ENCODE results near the gene NKAIN2. TPM values are rescaled to one million over a fixed set of nuclear protein-coding genes. Genes with fewer than 3 reads are reported as not detected.

NKAIN2 gene
- total and polyA plus RNA-seq, 2 experiments from 2014 or later = 0.22 TPM; not detected in 1

- TF ChIP-seq, protein P1, sequence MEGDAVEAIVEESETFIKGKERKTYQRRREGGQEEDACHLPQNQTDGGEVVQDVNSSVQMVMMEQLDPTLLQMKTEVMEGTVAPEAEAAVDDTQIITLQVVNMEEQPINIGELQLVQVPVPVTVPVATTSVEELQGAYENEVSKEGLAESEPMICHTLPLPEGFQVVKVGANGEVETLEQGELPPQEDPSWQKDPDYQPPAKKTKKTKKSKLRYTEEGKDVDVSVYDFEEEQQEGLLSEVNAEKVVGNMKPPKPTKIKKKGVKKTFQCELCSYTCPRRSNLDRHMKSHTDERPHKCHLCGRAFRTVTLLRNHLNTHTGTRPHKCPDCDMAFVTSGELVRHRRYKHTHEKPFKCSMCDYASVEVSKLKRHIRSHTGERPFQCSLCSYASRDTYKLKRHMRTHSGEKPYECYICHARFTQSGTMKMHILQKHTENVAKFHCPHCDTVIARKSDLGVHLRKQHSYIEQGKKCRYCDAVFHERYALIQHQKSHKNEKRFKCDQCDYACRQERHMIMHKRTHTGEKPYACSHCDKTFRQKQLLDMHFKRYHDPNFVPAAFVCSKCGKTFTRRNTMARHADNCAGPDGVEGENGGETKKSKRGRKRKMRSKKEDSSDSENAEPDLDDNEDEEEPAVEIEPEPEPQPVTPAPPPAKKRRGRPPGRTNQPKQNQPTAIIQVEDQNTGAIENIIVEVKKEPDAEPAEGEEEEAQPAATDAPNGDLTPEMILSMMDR (IDR thresholded peaks at IDR 0.05; ENCODE audit: low read depth, low read length) = no peak
- no peak overlapping the region for H3K27ac ChIP-seq
- no peaks in the 10 kb centered on the region for H3K9me3 ChIP-seq (ENCODE audit: low read depth)
- H3K4me1 ChIP-seq (ENCODE audit: low read depth) = no peaks in the 10 kb centered on the region
- no peak for DNase-seq (ENCODE audit: low read depth in 1 of 2, low spot score in 1 of 2)
- H3K4me3 ChIP-seq = no peak overlapping the region
- no peaks in the 10 kb centered on the region for H3K36me3 ChIP-seq
- no peaks in the 10 kb centered on the region for H3K27me3 ChIP-seq
These were observed 996.0 kb downstream of the NKAIN2 start for GRCh38 chr6:124799638-124800037.

- H3K9me3 ChIP-seq (ENCODE audit: low read depth) = no peaks in the 10 kb centered on the region
- no peak overlapping the region for H3K27ac ChIP-seq
- DNase-seq (ENCODE audit: low read depth in 1 of 2, low spot score in 1 of 2) = no peak
- no peaks in the 10 kb centered on the region for H3K4me1 ChIP-seq (ENCODE audit: low read depth)
- TF ChIP-seq, protein P1 (IDR thresholded peaks at IDR 0.05; ENCODE audit: low read depth, low read length) = no peak
- H3K27me3 ChIP-seq = no peaks in the 10 kb centered on the region
- no peaks in the 10 kb centered on the region for H3K36me3 ChIP-seq
- H3K4me3 ChIP-seq = no peak overlapping the region
These were observed 996.6 kb downstream of the NKAIN2 start for GRCh38 chr6:124800222-124800621.

GRCh38 chr6:124812067-124812466 is 1008.4 kb downstream of the NKAIN2 start:
- H3K27me3 ChIP-seq = no peaks in the 10 kb centered on the region
- TF ChIP-seq, protein P1 (IDR thresholded peaks at IDR 0.05; ENCODE audit: low read depth, low read length) = no peak
- H3K27ac ChIP-seq = no peak overlapping the region
- H3K4me3 ChIP-seq = no peak overlapping the region
- no peaks in the 10 kb centered on the region for H3K36me3 ChIP-seq
- H3K4me1 ChIP-seq (ENCODE audit: low read depth) = no peaks in the 10 kb centered on the region
- no peak for DNase-seq (ENCODE audit: low read depth in 1 of 2, low spot score in 1 of 2)
- H3K9me3 ChIP-seq (ENCODE audit: low read depth) = no peaks in the 10 kb centered on the region

GRCh38 chr6:124819346-124819745 is 1015.7 kb downstream of the NKAIN2 start:
- Histone ChIP-seq H3K36me3 (no peaks in the 10 kb centered on the region), H3K9me3 (ENCODE audit: low read depth) (no peaks in the 10 kb centered on the region), H3K27me3 (no peaks in the 10 kb centered on the region), H3K27ac (no peak overlapping the region), H3K4me1 (ENCODE audit: low read depth) (peaks cover 7% of the 10 kb centered on the region), H3K4me3 (no peak overlapping the region)
- TF ChIP-seq, protein P1 (IDR thresholded peaks at IDR 0.05; ENCODE audit: low read depth, low read length) = no peak
- DNase-seq (ENCODE audit: low read depth in 1 of 2, low spot score in 1 of 2) = no peak

GRCh38 chr6:124822204-124822613 is 1018.5 kb downstream of the NKAIN2 start:
- Histone ChIP-seq H3K27me3 (no peaks in the 10 kb centered on the region), H3K36me3 (no peaks in the 10 kb centered on the region), H3K9me3 (ENCODE audit: low read depth) (no peaks in the 10 kb centered on the region), H3K4me3 (no peak overlapping the region), H3K4me1 (ENCODE audit: low read depth) (peaks cover 7% of the 10 kb centered on the region), H3K27ac (no peak overlapping the region)
- TF ChIP-seq, protein P1 (IDR thresholded peaks at IDR 0.05; ENCODE audit: low read depth, low read length) = no peak
- DNase-seq (ENCODE audit: low read depth in 1 of 2, low spot score in 1 of 2) = no peak

- Histone ChIP-seq H3K27ac (no peak overlapping the region), H3K9me3 (ENCODE audit: low read depth) (no peaks in the 10 kb centered on the region), H3K4me1 (ENCODE audit: low read depth) (peaks cover 7% of the 10 kb centered on the region), H3K36me3 (no peaks in the 10 kb centered on the region), H3K27me3 (no peaks in the 10 kb centered on the region), H3K4me3 (no peak overlapping the region)
- no peak for DNase-seq (ENCODE audit: low read depth in 1 of 2, low spot score in 1 of 2)
- TF ChIP-seq, protein P1 (IDR thresholded peaks at IDR 0.05; ENCODE audit: low read depth, low read length) = no peak
These were observed 1019.1 kb downstream of the NKAIN2 start for GRCh38 chr6:124822721-124823120.

All from cardiac muscle cell (in vitro differentiated cells and primary cell).